Posterior vena cava (tissue), 2 donors: ENCODE measurements around the gene ZNF865. TPM values are rescaled to one million over a fixed set of nuclear protein-coding genes. Genes with fewer than 3 reads are reported as not detected.

Experiments used
- DNase-seq: peaks from one replicate; pipeline ENCODE4 v3.0.0-alpha.2; 2020; ENCODE audit warnings: low spot score
- intact Hi-C, 2 donors: fragments of 100-400 bp; cut with DNase I; formaldehyde crosslinking; loops; one replicate each; pipeline versions ENCODE4 v1.14.1 to v1.14.2; 2022 to 2023
- total RNA-seq, 2 donors: library from RNA; stranded (reverse); fragmentation: NEBNext Ultra II Directional; extraction: Animal tissue kit (Norgen Biotek cat#: 25700); gene quantifications; one replicate each; pipeline ENCODE4 v1.2.1, GENCODE V29; 2021
- donor health status: DM: yes; HTN: yes; CAD: no.
- donor health status: DM: yes; HTN: yes; CAD: no.

ZNF865 gene
- total RNA-seq, 2 donors from 2014 or later: 10.1 to 12.6 TPM

GRCh38 chr19:55640577-55641425 lies 35.4 kb downstream of the ZNF865 start, which contains the start of gene ZNF580:
Gene ZNF580 (plus strand): TSS chr19:55641002. CDS start chr19:55642509, 1,507 bp downstream.
- intact Hi-C loops: no loop called here
- DNase-seq: no peak

GRCh38 chr19:55641426-55642152 lies 36.1 kb downstream of the ZNF865 start:
- intact Hi-C loops: no loop called here
- no peak for DNase-seq

- intact Hi-C loops: no loop called here
- DNase-seq: no peak
Observed at GRCh38 chr19:55642153-55643002, 36.9 kb downstream of the ZNF865 start.

- intact Hi-C loops: no loop called here
- DNase-seq: peak; percentile 93
Observed at GRCh38 chr19:55643003-55643886, 37.8 kb downstream of the ZNF865 start, which contains the start of gene ZNF581. Gene ZNF581 (plus strand): TSS chr19:55643649. CDS start chr19:55644572, 923 bp downstream.

- no peak for DNase-seq
- intact Hi-C loops: no loop called here
Observed at GRCh38 chr19:55643887-55644176, 38.4 kb downstream of the ZNF865 start.

- no peak for DNase-seq
- intact Hi-C loops: no loop called here
Observed at GRCh38 chr19:55644191-55644833, 38.9 kb downstream of the ZNF865 start.

- DNase-seq: no peak
- intact Hi-C loops: no loop called here
Observed at GRCh38 chr19:55644842-55645511, 39.5 kb downstream of the ZNF865 start.

GRCh38 chr19:55645512-55645881 lies 40.0 kb downstream of the ZNF865 start:
- intact Hi-C loops: no loop called here
- DNase-seq: no peak

GRCh38 chr19:55646889-55647731 lies 41.7 kb downstream of the ZNF865 start:
- intact Hi-C loops: no loop called here
- DNase-seq: no peak

GRCh38 chr19:55647732-55648584 lies 42.5 kb downstream of the ZNF865 start, which contains the start of gene CCDC106:
Gene CCDC106 (plus strand): TSS chr19:55648212. CDS start chr19:55649047, 835 bp downstream.
- intact Hi-C loops: no loop called here

GRCh38 chr19:55648585-55649267 lies 43.3 kb downstream of the ZNF865 start:
- intact Hi-C loops: no loop called here
- no peak for DNase-seq

More at GRCh38 chr19:55647732-55648584, 42.5 kb downstream of the ZNF865 start, which contains the start of gene CCDC106:
- peak; percentile 91 for DNase-seq

- intact Hi-C loops: no loop called here
- no peak for DNase-seq
Observed at GRCh38 chr19:55649268-55650125, 44.0 kb downstream of the ZNF865 start.

GRCh38 chr19:55650126-55650557 lies 44.7 kb downstream of the ZNF865 start:
- no peak for DNase-seq
- intact Hi-C loops: no loop called here

- DNase-seq: no peak
- intact Hi-C loops: no loop called here
Observed at GRCh38 chr19:55650602-55651230, 45.3 kb downstream of the ZNF865 start.
